Adipocyte (in vitro differentiated cells): Measurements from ENCODE around the gene ZNF202.

Source experiments
- DNase-seq: peaks from one replicate; pipeline ENCODE4 v3.0.0-alpha.2; 2015; ENCODE audit warnings: low read depth
- H3K27me3 ChIP-seq: replicated peaks from 2 replicates; pipeline ENCODE4 v1.7.0; 2013; ENCODE audit warnings: mild to moderate bottlenecking, low read length, moderate library complexity; ENCODE audit not compliant: control insufficient read depth, insufficient read depth
- H3K36me3 ChIP-seq: 2 replicates; pipeline ENCODE4 v1.7.0; 2013; ENCODE audit warnings: low read length, mild to moderate bottlenecking, moderate library complexity; ENCODE audit not compliant: control insufficient read depth, insufficient read depth, severe bottlenecking
- H3K4me1 ChIP-seq: 2 replicates; pipeline ENCODE4 v1.7.0; 2013; ENCODE audit warnings: mild to moderate bottlenecking, low read length, moderate library complexity; ENCODE audit not compliant: control insufficient read depth, insufficient read depth
- H3K4me3 ChIP-seq: 2 replicates; pipeline ENCODE4 v1.7.0; 2013; ENCODE audit warnings: mild to moderate bottlenecking, low read length, moderate library complexity
- H3K9ac ChIP-seq: 2 replicates; pipeline ENCODE4 v1.7.0; 2013; ENCODE audit warnings: mild to moderate bottlenecking, low read length, moderate library complexity
- H3K9me3 ChIP-seq: 2 replicates; pipeline ENCODE4 v1.7.0; 2013; ENCODE audit warnings: mild to moderate bottlenecking, low read length, moderate library complexity; ENCODE audit not compliant: control insufficient read depth

Gene ZNF202

GRCh38 chr11:123682696-123683410, 58.6 kb downstream of the ZNF202 start:
- H3K36me3 ChIP-seq, result no peaks in the 10 kb centered on the region
- H3K4me3 ChIP-seq, result no peak overlapping the region
- no peaks in the 10 kb centered on the region for H3K9me3 ChIP-seq
- no peak overlapping the region for H3K9ac ChIP-seq
- H3K27me3 ChIP-seq, result peaks cover 35% of the 10 kb centered on the region
- DNase-seq, result no peak
- peaks cover 4% of the 10 kb centered on the region for H3K4me1 ChIP-seq

DNA sequence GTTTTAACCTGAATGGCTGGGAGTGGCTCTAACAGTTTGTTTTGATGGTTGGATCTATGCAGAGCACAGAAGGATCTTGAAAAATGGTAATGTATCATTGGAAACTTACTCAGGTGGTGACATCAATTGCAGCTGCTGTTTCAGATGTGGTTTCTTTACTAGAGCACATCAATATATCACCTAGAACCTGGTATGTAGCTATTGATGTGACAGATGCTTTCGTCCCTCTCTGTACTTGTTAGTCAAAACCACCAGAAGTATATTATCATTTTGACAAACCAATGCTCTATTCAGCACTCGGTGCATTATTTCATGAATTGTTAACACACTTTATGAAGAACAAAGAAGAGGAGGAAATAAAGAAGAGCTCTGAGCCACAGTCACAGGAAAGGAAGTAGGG, 60.4 kb downstream of the ZNF202 start:
- Histone ChIP-seq H3K36me3 (no peaks in the 10 kb centered on the region), H3K4me3 (no peak overlapping the region), H3K9me3 (no peaks in the 10 kb centered on the region), H3K4me1 (peaks cover 15% of the 10 kb centered on the region), H3K9ac (no peak overlapping the region), H3K27me3 (peaks cover 25% of the 10 kb centered on the region)
- DNase-seq, result no peak

GRCh38 chr11:123678246-123678645, 63.2 kb downstream of the ZNF202 start:
- Histone ChIP-seq H3K36me3 (no peaks in the 10 kb centered on the region), H3K4me3 (no peak overlapping the region), H3K4me1 (peaks cover 15% of the 10 kb centered on the region), H3K9ac (no peak overlapping the region), H3K9me3 (peaks cover 5% of the 10 kb centered on the region), H3K27me3 (peaks cover 18% of the 10 kb centered on the region)
- no peak for DNase-seq

DNA sequence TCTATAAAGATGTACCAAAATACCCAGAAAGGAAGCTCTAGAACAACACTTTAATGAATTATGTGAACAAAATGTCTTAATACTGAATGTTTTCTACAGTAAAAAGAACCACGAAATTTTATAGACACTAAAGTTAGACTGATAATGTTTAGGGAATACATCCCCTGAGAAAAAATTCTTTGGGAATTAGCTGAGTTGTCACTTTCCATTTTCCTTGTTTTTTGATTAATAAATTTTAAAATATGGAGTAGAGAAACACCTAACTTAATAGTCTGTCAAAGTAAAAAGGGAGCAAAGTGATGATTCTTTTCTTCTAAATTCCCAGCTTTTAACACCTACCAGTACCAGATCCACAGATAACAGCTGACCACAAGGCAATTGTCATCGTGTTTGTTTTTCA, 64.0 kb downstream of the ZNF202 start:
- H3K4me1 ChIP-seq, result peaks cover 15% of the 10 kb centered on the region
- H3K9me3 ChIP-seq, result peaks cover 5% of the 10 kb centered on the region
- no peak for DNase-seq
- no peak overlapping the region for H3K9ac ChIP-seq
- no peaks in the 10 kb centered on the region for H3K36me3 ChIP-seq
- H3K27me3 ChIP-seq, result peaks cover 15% of the 10 kb centered on the region
- H3K4me3 ChIP-seq, result no peak overlapping the region

- H3K9ac ChIP-seq, result no peak overlapping the region
- no peak for DNase-seq
- H3K27me3 ChIP-seq, result peaks cover 20% of the 10 kb centered on the region
- no peaks in the 10 kb centered on the region for H3K36me3 ChIP-seq
- peaks cover 15% of the 10 kb centered on the region for H3K4me1 ChIP-seq
- H3K4me3 ChIP-seq, result no peak overlapping the region
- peaks cover 5% of the 10 kb centered on the region for H3K9me3 ChIP-seq
These were observed 67.2 kb downstream of the ZNF202 start for GRCh38 chr11:123674297-123674696.
